Gastrocnemius medialis (tissue), 4 donors: ENCODE data around the gene ZBTB47.

Experiments
- POLR2A ChIP-seq, 2 donors: fragments of 450-650 bp; IDR thresholded peaks; one replicate each; pipeline ENCODE4 v1.6.1; 2017; ENCODE audit warnings: antibody characterized with exemption in 2 of 2, mild to moderate bottlenecking in 2 of 2, moderate library complexity in 2 of 2
- TF ChIP-seq, protein P1 (sequence below), 5 experiments: fragments of 450-650 bp in 3 of 5; fragments of 200-600 bp in 2 of 5; sonication (generic) in 2 of 5; IDR thresholded peaks in 4 of 5; conservative IDR thresholded peaks in 1 of 5; 1 replicate in 4 of 5; 2 replicates in 1 of 5; pipeline ENCODE4 v1.5.1; 2016 to 2019; ENCODE audit warnings: antibody characterized with exemption in 5 of 5, mild to moderate bottlenecking in 3 of 5, moderate library complexity in 3 of 5

DNA sequence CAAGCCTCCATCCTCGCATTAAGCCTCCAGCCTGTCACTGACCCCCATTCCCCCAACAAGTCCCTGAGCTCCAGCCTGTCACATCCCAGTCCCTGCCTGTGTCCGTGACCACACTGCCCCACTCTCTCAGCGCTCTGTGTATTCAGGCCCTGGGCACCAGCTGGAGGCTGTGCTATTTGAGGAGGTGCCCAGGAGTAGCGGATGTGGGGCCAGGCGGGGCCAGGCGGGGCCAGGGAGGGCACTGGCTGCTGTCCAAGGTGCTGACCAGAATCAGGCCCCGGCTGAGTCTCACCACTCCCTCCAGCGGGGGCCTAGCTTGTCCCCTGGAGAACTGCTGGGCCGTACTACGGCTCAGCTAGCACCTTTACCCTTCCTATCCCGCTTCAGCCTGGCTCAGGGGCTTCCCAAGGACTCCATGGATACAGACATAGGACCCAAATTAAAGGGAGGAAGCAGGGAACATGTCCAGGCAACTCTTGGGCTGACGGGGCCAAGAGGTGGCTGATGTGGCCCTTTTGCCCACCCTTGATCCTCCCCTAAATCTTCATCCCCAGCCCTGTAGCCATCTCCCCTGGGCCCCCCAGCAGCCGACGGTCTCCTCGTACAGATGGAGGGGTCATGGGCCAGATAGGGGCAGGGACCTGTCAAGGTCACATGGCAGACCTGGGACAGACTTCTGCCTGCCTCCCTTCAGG, 48.0 kb downstream of the ZBTB47 start:
- TF ChIP-seq, protein P1, sequence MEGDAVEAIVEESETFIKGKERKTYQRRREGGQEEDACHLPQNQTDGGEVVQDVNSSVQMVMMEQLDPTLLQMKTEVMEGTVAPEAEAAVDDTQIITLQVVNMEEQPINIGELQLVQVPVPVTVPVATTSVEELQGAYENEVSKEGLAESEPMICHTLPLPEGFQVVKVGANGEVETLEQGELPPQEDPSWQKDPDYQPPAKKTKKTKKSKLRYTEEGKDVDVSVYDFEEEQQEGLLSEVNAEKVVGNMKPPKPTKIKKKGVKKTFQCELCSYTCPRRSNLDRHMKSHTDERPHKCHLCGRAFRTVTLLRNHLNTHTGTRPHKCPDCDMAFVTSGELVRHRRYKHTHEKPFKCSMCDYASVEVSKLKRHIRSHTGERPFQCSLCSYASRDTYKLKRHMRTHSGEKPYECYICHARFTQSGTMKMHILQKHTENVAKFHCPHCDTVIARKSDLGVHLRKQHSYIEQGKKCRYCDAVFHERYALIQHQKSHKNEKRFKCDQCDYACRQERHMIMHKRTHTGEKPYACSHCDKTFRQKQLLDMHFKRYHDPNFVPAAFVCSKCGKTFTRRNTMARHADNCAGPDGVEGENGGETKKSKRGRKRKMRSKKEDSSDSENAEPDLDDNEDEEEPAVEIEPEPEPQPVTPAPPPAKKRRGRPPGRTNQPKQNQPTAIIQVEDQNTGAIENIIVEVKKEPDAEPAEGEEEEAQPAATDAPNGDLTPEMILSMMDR (IDR thresholded peaks at IDR 0.05 in 4 of 5, conservative IDR thresholded peaks at IDR 0.05 in 1 of 5), result peak in 2 of 5 experiments; percentile 7 to 12
- peak; percentile 84 to 92 for TF ChIP-seq POLR2A (IDR thresholded peaks at IDR 0.05)
